Endothelial cell of umbilical vein (primary cell): ENCODE results near the gene ZFAND2B.

Experiments
- EZH2 ChIP-seq: IDR thresholded peaks from 2 replicates; pipeline ENCODE4 v1.6.1; 2012; ENCODE audit warnings: borderline replicate concordance, low read depth, mild to moderate bottlenecking, moderate library complexity, low read length, inconsistent platforms; ENCODE audit not compliant: severe bottlenecking
- FOS ChIP-seq: IDR thresholded peaks from 2 replicates; pipeline ENCODE4 v1.6.1; 2011; ENCODE audit warnings: mild to moderate bottlenecking, low read length, moderate library complexity, borderline replicate concordance; ENCODE audit not compliant: insufficient read depth
- MYC ChIP-seq: IDR thresholded peaks from one replicate; pipeline ENCODE4 v1.6.1; 2011; ENCODE audit warnings: mild to moderate bottlenecking, low read depth, low read length
- POLR2A ChIP-seq: IDR thresholded peaks from 2 replicates; pipeline ENCODE4 v1.6.1; 2012; ENCODE audit warnings: low read depth, mild to moderate bottlenecking, control low read depth, low read length
- POLR2AphosphoS5 ChIP-seq: IDR thresholded peaks from 2 replicates; pipeline ENCODE4 v1.6.1; 2012; ENCODE audit warnings: low read depth, mild to moderate bottlenecking, control low read depth, low read length, moderate library complexity; ENCODE audit not compliant: insufficient read depth
- TF ChIP-seq, protein P1 (sequence below), 2 donors: IDR thresholded peaks; 1 replicate in 1 of 2; 2 replicates in 1 of 2; pipeline ENCODE4 v1.5.1; 2011; ENCODE audit warnings: low read length in 2 of 2, mild to moderate bottlenecking in 2 of 2, moderate library complexity in 2 of 2, control low read depth in 1 of 2, inconsistent platforms in 1 of 2, low read depth in 1 of 2; ENCODE audit not compliant: insufficient read depth in 1 of 2; ENCODE audit errors: extremely low read depth in 1 of 2
- TF ChIP-seq, protein P2 (sequence below): IDR thresholded peaks from 2 replicates; pipeline ENCODE4 v1.6.1; 2011; ENCODE audit not compliant: insufficient read depth, insufficient read length

DNA sequence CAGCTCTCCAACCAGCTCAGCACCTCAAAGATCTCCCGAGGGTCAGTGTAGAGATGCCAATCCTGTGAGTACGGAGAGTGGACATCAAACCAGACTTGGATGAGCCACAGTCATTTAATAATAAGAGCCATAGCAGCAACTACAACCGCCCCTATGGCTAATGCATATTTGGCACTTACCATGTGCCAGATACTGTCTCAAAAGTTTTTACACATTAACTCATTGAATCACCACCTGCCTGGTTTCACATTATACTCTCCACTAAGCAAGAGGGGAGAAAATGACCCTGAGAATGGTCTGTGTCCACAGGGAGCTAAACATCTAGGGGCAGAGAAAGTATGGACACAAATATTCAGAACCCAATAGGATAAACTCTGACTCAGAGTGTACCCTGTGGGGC, 32.4 kb upstream of the ZFAND2B start:
- TF ChIP-seq, protein P1, sequence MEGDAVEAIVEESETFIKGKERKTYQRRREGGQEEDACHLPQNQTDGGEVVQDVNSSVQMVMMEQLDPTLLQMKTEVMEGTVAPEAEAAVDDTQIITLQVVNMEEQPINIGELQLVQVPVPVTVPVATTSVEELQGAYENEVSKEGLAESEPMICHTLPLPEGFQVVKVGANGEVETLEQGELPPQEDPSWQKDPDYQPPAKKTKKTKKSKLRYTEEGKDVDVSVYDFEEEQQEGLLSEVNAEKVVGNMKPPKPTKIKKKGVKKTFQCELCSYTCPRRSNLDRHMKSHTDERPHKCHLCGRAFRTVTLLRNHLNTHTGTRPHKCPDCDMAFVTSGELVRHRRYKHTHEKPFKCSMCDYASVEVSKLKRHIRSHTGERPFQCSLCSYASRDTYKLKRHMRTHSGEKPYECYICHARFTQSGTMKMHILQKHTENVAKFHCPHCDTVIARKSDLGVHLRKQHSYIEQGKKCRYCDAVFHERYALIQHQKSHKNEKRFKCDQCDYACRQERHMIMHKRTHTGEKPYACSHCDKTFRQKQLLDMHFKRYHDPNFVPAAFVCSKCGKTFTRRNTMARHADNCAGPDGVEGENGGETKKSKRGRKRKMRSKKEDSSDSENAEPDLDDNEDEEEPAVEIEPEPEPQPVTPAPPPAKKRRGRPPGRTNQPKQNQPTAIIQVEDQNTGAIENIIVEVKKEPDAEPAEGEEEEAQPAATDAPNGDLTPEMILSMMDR (IDR thresholded peaks at IDR 0.05; ENCODE audit: extremely low read depth in 1 of 2, insufficient read depth in 1 of 2, low read depth in 1 of 2, low read length in 2 of 2), result no peak
- TF ChIP-seq POLR2A, result no peak
- no peak for TF ChIP-seq EZH2
- no peak for TF ChIP-seq POLR2AphosphoS5
- no peak for TF ChIP-seq MYC
- TF ChIP-seq, protein P2, sequence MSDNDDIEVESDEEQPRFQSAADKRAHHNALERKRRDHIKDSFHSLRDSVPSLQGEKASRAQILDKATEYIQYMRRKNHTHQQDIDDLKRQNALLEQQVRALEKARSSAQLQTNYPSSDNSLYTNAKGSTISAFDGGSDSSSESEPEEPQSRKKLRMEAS, result no peak
- no peak for TF ChIP-seq FOS
